Frontal cortex (tissue), 4 donors: ENCODE measurements around the gene MYCT1. TPM values are rescaled to one million over a fixed set of nuclear protein-coding genes. Genes with fewer than 3 reads are reported as not detected.
A peak's percentile ranks its signal among the peaks of the same experiment; 100 is the strongest.
"Not testable (repeated sequence)": the region's sequence is repeated elsewhere in the genome, so short reads cannot be mapped to it uniquely, and the experiment has no call there.

ENCODE experiments used
- DNase-seq, 2 donors: peaks; one replicate each; pipeline ENCODE4 v3.0.0; 2012; ENCODE audit warnings: low spot score in 2 of 2
- FAIRE-seq: peaks from 2 replicates; lab custom pipeline; 2012; peaks lifted over from hg19 to GRCh38; lab: Jason Lieb, UNC
- total RNA-seq: library from RNA; depleted of rRNA; stranded (reverse); fragments of >200 nt; gene quantifications from one replicate; pipeline ENCODE4 v1.2.3, GENCODE V29; 2014
- donor health status: control.
- donor health status: control.
- donor health status: control.

Gene MYCT1, protein sequence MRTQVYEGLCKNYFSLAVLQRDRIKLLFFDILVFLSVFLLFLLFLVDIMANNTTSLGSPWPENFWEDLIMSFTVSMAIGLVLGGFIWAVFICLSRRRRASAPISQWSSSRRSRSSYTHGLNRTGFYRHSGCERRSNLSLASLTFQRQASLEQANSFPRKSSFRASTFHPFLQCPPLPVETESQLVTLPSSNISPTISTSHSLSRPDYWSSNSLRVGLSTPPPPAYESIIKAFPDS
- total RNA-seq: 4.5 TPM

- FAIRE-seq (no peak), DNase-seq (no peak)
Measured at GRCh38 chr6:152697634-152698033, at the start of gene MYCT1. MYCT1 (plus strand) TSS chr6:152697897; CDS start chr6:152697903, 6 bp downstream.

- FAIRE-seq (no peak), DNase-seq (no peak)
Measured at GRCh38 chr6:152648105-152648504, 49.6 kb upstream of the MYCT1 start.

DNA sequence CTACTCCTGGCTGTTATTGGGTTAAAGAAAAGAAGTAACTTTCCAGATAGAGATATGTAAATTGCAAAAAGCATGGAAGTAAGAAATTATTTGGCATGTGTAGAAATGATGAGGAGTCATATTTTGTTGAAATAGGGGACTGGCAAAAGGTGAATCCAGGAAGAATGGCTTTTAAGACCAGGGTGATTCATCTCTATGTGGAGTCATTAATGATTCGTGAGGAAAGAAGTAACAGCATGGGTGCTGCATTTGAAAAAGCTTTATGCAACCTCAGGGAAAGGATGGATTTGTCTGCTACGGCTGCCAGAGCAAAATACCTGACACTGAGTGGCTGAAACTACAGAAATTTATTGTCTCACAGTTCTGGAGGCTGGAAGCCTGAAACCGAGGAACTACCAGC lies 45.7 kb upstream of the MYCT1 start:
- DNase-seq: no peak
- FAIRE-seq: no peak

DNA sequence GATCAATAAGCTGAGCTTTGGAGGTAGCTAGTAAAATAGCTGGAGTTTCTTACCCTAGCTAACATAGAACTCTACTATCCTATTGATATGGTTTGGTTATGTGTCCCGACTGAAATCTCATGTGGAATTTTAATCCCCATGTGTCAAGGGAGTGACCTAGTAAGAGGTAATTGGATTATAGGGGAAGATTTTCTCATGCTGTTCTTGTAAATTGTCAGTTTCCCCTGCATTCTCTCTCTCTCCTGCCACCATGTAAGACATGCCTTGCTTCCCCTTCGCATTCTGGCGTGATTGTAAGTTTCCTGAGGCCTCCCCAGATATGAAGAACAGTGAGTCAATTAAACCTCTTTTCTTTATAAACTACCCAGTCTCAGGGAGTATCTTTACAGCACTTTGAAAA lies 35.9 kb upstream of the MYCT1 start:
- FAIRE-seq (no peak), DNase-seq (no peak)

GRCh38 chr6:152669895-152670294 lies 27.8 kb upstream of the MYCT1 start:
- FAIRE-seq (no peak), DNase-seq (peak in 1 of 2 donors; percentile 25)

DNA sequence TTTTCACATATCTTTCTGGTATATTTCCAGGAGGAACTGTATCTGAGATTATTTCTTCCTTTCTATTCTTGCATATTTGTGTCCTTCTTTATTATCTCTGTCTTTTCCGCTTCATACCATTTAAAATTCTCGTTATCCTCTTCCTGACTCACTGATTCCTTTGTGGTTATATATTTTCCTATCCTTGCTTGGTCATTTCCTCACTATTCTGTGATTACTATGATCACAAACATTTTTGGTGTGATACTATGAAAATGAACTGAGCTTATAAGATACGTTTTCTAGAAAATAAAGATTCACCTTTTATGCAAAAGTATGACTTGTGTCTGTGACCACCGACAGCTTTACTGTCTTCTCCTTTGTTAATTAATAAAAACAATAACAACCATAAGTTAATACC lies 26.5 kb upstream of the MYCT1 start:
- FAIRE-seq: no peak

GRCh38 chr6:152673236-152673635 lies 24.5 kb upstream of the MYCT1 start:
- no peak for FAIRE-seq
- DNase-seq: no peak

More for the DNA sequence above, 26.5 kb upstream of the MYCT1 start:
- DNase-seq: no peak

DNA sequence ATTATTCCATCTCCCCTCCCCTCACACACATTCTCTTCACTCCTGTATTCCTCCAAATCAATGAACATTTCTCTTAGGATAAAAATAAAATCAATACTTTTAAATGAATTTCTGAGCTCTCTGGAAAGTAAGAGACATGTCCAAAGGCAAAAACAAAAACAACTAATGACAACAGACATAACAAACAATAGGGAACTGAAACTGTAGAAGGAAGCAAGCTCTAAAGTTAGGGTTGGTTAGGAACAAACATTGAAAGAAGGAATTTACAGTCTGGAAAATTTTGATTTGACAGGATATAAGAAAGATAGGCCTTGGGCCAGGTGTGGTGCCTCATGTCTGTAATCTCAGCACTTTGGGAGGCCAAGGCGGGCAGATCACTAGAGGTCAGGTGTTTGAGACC lies 17.5 kb upstream of the MYCT1 start:
- DNase-seq (no peak), FAIRE-seq (no peak)

DNA sequence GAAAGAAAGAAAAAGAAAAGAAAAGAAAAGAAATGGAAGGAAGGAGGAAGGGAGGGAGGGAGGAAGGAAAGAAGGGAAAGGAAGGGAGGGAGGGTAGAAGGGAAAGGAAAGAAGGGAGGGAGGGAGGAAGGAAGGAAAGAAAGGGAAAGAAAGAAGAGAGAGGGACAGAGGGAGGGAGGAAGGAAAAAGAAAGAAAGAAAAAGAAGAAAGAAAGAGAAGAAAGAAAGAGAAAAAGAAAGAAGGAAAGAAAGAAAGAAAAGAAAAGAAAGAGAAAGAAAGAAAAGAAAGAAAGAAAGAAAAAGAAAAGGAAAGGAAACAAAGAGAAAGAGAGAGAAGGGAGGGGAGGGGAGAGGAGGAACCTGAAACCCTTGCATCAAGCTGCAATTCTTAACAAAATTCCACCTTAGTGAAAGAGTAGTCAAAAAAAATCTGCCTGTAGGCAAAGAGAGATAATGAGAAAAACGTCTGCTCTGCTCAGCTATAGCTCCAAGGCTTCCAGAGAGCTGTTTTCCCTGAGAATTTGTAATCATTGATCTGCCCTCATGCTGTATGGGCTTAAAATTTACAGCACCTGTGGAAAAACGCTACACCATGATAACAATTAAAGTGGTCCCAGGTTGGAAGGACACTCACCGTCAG lies 16.7 kb upstream of the MYCT1 start:
- DNase-seq: no peak
- no peak for FAIRE-seq

DNA sequence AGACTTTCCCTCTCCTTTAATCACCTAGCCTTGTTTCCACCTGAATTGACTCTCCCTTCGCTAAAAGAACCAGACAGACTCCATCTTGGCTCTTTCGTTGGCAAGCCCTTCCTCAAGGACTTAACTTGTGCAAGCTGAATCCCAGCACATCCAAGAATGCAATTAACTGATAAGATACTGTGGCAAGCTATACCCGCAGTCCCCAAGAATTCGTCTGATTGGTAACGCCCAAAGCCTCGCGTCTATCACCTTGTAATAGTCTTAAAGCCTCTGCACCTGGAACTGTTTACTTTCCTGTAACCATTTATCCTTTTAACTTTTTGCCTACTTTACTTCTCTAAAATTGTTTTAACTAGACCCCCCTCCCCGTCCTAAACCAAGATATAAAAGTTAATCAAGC lies 15.6 kb upstream of the MYCT1 start:
- FAIRE-seq: no peak
- DNase-seq: no peak

DNA sequence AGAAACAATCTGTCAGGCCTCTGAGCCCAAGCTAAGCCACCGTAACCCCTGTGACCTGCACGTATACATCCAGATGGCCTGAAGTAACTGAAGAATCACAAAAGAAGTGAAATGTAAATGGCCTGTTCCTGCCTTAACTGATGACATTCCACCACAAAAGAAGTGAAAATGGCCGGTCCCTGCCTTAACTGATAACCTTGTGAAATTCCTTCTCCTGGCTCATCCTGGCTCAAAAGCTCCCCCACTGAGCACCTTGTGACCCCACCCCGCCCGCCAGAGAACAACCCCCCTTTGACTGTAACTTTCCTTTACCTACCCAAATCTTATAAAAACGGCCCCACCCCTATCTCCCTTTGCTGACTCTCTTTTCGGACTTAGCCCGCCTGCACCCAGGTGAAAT lies 14.8 kb upstream of the MYCT1 start:
- not testable (repeated sequence) for FAIRE-seq

DNA sequence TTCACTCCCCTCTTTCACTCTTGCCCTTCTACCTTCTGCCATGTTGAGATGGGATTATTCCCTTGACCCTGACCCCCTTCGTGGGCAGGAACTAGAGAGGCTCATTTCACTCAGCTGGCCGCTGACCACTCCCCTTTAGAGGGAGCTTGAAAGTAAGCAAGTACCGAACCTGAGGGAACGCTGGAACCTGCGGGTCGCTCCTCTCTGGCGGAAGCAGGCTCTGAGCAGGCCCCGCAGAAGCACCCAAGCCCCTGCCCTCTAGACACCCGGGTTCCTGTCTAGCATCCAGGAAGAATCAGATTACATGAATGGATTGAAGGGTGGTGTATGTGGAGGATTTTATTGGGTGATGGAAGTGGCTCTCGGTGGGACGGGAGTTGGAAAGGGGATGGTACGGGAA lies 11.9 kb upstream of the MYCT1 start:
- no peak for FAIRE-seq
- DNase-seq: no peak

More for the DNA sequence above, 14.8 kb upstream of the MYCT1 start:
- DNase-seq: not testable (repeated sequence)

GRCh38 chr6:152695372-152696045 lies 2.2 kb upstream of the MYCT1 start:
- DNase-seq (no peak), FAIRE-seq (no peak)

GRCh38 chr6:152696522-152696921 lies 1.2 kb upstream of the MYCT1 start:
- no peak for DNase-seq
- no peak for FAIRE-seq

DNA sequence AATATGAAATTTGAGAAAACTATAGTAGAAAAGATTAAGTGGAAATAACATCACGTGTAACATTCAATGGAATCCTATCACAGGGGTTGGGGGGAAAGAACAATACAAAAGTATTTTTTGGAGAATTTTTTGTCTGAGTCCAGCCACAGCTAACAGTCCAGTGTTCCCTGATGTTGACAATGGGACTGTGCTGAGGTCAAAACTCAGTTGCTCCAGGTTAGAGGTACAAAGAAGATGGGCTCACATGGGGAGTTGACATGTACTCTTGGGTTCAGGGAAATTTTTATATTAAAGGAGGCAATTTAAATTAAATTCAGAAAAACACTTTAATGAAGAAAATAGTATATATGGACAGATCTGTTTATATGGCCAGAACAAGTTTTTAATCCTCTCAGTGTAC lies 995 bp downstream of the MYCT1 start:
- DNase-seq (no peak), FAIRE-seq (no peak)

GRCh38 chr6:152700427-152700826 lies 2.7 kb downstream of the MYCT1 start:
- no peak for FAIRE-seq
- DNase-seq: no peak

- DNase-seq (no peak), FAIRE-seq (no peak)
Measured at GRCh38 chr6:152701081-152701862, 3.6 kb downstream of the MYCT1 start.

DNA sequence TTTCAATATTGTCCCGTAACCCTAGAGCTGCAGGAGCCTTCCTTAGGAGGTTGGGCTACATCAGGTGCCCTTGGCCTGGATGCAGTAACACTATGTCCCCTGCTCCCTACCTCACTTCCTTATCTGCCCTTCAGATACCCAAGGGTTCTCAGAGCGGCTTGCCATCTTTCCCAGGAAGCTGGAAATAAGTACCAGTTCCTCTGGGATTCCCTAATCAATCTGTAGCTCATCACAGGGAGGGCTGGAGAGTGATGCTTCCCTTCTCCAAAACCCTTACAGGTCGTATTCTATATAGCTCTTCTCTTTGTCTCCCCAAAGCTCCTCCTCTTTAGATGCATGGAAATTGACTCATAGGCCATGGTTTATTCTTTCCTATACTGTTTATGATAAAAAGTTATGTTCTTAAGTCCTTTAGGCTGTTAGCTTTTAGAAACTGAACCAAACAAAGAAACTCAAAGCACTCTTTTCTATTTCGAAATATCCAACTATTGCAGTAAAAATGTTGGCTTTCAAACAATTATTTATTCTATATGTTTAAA lies 4.2 kb downstream of the MYCT1 start:
- DNase-seq (no peak), FAIRE-seq (no peak)

GRCh38 chr6:152703750-152704149 lies 6.1 kb downstream of the MYCT1 start:
- FAIRE-seq, DNase-seq: not testable (repeated sequence)

- no peak for FAIRE-seq
- DNase-seq: no peak
Measured at GRCh38 chr6:152705327-152705726, 7.6 kb downstream of the MYCT1 start.
